HPDE6-E6E7 (cell line): ENCODE measurements around the gene ARFGEF3.

Experiments used
- DNase-seq: peaks from one replicate; pipeline ENCODE4 v3.0.0; 2011; ENCODE audit warnings: missing footprints; ENCODE audit errors: extremely low spot score

The ARFGEF3 gene

DNA sequence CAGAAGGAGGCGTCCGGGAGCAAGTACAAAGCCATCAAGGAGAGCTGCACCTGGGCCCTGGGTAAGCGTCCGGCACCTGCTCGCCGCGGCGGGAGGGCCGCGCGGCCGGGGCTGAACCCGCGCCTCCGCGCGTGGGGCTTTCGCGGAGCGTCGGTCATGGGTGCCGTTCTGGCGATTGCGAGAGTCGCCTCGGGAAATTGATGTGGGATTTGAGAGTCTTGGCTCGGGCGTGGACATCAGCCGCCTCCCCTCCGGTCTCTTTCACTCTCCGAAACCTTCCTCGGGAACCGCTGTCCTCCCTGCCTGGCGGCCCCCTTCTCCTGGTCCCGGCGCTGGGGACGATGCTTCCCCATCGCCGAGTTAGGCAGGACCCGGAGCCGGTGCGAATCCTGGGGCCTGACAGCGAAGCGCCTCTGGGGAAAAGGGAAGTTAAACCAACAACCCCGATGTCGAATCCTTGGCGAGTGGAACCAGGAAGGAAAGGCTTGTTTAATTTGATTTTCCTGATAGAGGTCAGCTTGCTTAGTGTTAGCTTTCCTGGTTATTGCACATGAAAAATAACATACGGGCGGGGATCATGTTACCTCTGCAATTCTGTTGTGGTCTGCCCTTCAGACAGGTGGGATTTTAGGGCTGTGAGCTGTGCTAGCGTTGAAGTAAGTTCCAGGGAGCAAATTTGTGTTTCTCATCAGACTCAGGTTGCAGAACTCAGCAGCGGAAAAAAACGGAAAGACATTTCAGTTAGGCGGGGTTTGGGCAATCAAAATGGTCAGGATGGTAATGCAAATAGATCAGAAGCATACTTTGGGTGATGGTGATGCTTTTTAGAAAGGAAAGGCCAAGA lies 594 bp downstream of the ARFGEF3 start:
- peak; percentile 16 for DNase-seq

GRCh38 chr6:138162955-138163575 lies 1.3 kb downstream of the ARFGEF3 start:
- no peak for DNase-seq

DNA sequence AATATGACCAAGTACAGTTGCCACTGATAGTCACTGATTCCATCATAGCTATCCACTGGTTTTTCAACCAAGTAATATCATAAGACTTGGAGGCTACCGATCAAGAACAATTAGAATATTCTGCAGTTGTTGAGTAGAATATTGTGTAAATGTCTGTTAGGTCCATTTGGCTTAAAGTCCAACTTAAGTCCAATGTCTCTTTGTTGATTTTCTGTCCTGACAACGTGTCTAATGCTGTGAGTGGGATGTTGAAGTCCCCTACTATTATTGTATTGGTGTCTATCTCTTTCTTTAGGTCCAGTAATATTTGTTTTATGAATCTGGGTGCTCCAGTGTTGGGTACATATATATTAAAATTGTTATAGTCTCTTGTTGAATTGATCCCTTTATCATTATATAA lies 13.9 kb downstream of the ARFGEF3 start:
- no peak for DNase-seq

DNA sequence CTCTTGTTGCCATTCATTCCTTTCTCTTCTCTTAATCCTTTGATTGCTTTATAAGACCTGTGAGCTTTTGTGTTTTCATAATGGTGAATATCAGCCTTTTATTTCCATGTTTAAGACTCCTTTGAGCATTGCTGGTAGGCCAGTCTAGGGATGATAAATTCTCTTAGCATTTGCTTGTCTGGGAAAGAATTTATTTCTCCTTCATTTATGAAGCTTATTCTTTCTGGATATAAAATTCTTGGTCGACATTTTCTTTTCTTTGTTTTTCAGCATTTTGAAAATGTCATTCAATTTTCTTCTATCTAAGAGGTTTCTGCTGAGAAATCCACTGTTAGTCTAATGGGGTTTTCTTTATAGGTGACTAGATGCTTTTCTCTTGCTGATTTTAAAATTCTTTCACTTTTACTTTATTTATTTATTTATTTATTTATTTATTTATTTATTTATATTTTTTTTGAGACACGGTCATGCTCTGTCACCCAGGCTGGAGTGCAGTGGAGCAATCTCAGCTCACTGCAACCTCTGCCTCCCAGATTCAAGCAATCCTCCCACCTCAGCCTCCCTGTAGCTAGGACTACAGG lies 15.0 kb downstream of the ARFGEF3 start:
- DNase-seq: no peak

DNA sequence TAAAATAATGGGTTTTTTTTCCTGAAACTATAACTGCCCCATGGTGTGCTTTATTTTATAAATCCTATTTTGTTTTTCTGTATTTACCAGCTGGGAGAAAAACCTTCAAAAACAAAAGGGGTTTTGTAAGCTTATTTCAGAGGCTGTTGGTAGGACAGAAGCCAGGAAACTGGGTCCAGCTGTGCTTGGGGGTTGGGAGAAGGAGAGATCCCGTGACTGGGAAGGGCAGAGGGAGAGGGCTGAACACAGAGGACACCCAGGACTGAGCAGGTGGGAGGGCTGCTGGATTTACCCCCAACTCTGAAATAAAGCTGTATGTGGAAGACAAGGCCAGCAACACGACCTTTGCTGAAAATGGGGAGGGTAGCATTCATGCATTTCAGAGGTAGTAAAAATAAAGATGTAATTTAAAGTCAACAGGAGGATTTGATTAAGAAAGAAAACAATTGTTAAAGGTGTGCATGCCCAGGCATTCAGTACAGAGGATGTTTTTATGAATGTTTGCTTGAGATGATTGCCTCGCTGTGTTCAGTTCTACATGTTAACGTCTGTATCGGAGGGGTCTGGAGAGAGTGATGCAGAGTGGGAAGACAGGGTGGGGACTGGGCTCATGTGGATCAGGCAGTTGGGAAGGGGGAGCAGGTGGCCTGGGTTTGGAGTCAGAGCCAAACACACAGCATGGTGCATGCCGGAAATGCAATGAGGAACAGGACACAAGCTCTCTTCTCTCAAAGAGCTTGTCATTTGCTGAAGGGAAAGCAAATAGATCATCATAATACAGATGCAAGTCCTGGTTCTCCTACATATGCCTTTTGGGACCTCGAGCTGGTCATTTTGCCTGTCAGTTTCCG lies 21.4 kb downstream of the ARFGEF3 start:
- no peak for DNase-seq

- DNase-seq: no peak
These were observed 22.0 kb downstream of the ARFGEF3 start for GRCh38 chr6:138183790-138184134.

DNA sequence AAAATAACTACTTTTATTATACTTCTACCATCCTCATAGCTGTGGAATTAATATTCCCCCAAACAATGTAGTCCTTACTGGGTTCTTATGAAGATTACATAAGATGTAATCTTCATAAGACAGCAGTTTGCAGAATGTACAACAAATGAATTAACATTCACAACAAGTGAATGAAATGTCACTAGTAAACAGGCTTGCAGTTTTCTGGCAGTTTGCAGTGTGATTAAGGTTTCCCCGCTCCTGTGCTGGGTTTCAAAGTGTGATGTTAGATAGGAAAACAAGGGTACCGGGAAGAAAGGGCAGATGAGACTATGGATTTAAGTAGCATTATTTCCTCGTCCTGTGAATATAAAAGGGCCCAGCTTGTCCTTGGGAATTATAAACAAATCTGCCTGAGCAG lies 22.5 kb downstream of the ARFGEF3 start:
- DNase-seq: no peak

DNA sequence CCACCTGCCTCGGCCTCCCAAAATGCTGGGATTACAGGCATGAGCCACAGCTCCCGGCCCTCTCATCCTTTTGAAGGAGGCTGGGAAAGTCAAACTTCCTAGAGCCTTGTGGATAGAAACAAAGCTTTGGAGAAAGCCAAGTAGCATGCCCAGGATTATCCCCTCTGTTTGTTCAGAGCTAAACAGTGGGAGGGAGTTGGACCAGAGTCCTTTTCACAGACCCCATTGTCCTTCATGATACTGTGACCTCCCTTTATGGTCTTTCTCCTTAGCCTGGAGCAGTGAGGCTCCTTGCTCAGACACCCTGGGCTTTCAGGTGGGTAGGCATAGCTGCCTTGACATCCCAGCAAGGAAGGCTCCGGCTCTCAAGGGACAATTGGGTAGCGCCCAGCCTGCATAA lies 25.4 kb downstream of the ARFGEF3 start:
- DNase-seq: no peak

- DNase-seq: peak; percentile 8
These were observed 26.7 kb downstream of the ARFGEF3 start for GRCh38 chr6:138188278-138188941.

GRCh38 chr6:138194287-138194686 lies 32.5 kb downstream of the ARFGEF3 start:
- DNase-seq: no peak

DNA sequence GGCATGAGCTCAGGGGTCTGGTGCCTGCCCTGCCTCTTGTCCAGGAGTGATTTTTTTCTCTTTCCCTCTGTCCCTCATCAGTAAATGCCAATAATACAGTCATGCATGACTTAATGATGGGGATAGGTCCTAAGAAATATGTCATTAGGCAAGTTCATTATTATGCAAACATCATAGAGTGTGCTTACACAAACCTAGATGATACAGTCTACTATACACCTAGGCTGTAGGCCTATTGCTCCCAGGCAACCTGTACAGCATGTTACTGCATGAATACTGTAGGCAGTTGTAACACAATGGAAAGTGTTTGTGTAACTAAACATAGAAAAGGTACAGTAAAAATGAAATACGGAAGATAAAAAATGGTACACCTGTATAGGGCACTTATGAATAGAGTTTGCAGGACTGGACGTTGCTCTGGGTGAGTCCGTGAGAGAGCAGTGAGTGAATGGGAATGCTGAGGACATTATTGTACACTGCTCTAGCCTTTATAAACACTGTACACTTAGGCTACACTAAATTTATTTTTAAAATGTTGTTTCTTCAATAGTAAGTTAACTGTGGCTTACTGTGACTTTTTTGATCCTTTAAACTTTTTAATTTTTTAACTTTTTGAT lies 34.5 kb downstream of the ARFGEF3 start:
- no peak for DNase-seq

- DNase-seq: no peak
These were observed 35.8 kb downstream of the ARFGEF3 start for GRCh38 chr6:138197570-138197969.

- no peak for DNase-seq
These were observed 36.8 kb downstream of the ARFGEF3 start for GRCh38 chr6:138198430-138199091.

- DNase-seq: no peak
These were observed 40.1 kb downstream of the ARFGEF3 start for GRCh38 chr6:138201836-138202235.

DNA sequence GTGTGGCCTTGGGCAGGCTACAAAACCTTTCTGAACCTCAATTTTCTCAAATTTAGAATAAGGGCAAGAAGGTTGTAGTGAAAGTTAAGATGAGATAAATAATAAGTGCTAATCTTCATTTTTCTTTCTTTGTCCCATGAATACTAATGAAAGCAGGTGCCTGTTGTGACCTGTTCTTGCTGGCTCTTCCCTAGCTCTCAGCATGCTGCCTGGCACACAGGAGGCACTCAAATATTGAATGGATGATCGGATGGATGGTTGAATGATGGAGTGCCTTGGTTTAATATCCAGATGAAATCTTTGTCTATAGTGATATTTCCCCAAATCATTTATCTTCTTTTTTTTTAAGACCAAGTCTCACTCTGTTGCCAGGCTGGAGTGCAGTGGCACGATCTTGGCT lies 41.6 kb downstream of the ARFGEF3 start:
- DNase-seq: no peak

- DNase-seq: no peak
These were observed 42.6 kb downstream of the ARFGEF3 start for GRCh38 chr6:138204303-138204702.

DNA sequence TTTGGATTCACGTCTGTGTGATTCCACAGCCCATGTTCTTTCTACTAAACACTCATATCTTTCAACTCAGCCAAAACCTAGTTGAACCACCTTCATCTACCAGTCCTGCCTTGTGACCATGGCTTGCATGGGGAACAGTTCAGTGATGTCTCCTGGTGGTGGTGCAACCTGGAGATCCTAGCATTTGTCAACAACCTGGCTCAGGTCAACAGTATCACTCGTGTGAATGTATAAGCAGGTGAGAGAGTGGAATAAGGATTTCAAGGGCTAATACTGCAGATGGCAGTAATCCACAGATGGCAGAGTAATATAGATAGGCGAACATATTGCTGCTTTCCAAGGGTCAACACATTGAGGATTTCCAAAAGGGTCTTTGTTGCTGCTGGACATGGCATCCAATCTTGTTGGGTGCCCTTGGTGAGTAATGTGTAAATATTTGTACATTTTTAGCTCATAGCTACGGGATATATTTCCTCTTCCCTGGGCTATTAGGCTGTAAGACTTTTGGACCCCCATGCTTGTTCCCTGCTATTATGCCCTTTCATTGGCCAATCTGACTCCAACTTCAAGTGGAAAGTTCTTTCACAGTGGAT lies 43.1 kb downstream of the ARFGEF3 start:
- DNase-seq: no peak

DNA sequence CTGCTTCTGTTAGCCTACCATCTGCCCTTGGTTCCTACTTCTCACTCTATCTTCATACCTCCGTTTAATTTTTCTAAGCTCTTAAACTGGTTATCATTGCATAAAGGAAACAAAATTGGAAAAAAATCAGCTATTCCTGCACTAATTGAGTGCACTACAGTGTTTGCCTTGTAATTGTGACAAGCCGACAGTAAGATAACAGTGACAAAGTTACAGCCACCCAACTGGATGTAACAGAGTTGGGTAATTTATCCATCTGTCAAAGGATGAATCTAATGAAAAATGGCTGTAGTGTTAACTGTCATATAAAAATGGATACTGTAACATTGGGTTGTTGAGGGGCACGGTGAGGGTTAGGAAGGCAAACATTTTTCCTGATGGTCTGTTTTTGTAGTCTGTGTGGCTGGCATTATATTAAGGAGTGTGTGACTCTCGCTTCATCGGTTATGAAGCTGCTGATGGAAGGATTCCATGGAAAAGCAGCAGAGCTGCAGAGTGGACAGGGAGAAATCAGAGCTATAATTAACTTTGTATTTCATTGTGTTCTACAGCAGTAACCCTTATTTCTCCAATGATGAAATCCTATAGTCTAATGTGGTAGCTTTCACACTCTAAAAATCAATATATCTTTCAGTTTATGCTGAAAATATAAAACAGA lies 43.8 kb downstream of the ARFGEF3 start:
- DNase-seq: no peak

- no peak for DNase-seq
These were observed 45.1 kb downstream of the ARFGEF3 start for GRCh38 chr6:138206862-138207261.
